Effector CD4-positive, alpha-beta T cell (primary cell): ENCODE data around the gene TMEM178B.

Experiments
- DNase-seq: peaks from one replicate; pipeline ENCODE4 v3.0.0-alpha.2; 2020

Gene TMEM178B

GRCh38 chr7:141481971-141482370 lies 408.1 kb downstream of the TMEM178B start:
- DNase-seq: no peak

- no peak for DNase-seq
These were observed 409.2 kb downstream of the TMEM178B start for GRCh38 chr7:141483044-141483443.

- no peak for DNase-seq
These were observed 411.0 kb downstream of the TMEM178B start for GRCh38 chr7:141484907-141485306.

DNA sequence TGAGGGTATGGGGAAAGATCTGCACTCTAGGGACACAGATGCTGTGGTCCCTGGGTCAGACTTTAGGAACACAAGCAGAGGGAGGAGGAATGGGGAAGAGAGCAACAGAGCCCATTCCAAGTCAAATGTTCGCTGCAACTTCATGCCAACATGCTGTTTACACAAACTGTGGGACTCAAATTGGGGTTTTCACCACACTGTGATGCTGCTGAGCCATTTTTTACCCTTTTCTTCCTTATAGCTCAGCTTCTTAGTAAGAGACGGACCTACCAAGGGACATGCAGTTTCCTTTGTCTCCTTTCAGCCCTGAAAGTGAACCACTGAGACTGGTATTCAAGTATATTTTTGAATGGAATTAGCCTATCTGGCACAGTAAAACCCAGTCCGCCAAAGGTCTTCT lies 413.1 kb downstream of the TMEM178B start:
- DNase-seq: no peak

DNA sequence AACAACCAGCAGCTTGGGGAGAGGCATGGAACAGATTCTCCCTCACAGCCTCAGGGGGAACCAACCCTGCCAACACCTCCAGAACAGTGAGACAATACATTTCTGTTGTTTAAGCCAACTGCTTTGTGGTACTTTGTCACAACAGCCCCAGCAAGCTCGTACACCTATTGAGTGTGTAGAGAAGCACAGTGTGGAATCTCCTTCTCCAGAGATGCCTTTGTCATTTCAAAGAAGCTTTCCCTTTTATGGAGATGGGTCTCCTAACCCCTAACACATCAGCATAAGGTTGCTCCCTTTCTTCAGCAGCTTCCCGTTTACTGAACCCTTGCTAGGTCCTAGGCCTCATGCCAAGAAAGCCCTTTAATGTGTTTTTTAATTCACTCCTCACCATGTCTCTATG lies 416.6 kb downstream of the TMEM178B start:
- no peak for DNase-seq

DNA sequence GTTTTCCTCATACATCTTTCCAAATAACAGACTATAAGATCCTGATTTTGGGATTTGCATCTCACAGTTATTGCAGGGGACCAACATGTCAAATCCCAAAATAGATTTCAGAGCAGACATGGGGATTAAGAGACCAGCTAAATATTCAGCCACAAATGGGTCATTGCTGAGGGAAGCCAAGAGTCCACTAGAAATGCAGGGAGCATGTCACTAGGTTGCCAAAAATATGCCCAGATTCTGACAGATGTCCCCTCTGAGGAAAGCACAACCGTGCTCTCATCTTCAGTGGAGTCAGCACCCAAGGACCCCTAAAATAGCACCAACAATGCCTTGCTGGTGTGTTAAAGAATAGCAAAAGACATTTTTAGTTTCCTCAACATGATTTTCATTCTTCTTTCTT lies 421.2 kb downstream of the TMEM178B start:
- DNase-seq: no peak

DNA sequence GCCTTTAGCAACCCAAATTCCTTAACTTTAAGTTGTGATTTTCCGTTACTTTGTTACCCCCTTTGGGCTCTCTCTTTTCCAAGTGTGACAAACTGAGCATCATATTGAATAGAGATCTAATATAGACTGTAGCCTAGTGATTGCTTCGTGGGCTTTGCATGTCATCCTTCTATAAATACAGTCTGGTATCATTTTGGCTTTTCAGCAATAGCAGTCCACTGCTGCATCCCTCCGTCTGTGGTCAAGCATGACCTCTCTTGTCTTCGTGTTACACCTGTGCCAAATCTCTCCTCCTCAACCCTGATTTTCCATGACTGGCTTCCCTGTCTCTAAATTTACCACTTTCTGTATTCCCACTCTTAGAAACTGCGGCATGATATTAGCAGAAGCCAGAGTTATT lies 423.5 kb downstream of the TMEM178B start:
- DNase-seq: no peak

DNA sequence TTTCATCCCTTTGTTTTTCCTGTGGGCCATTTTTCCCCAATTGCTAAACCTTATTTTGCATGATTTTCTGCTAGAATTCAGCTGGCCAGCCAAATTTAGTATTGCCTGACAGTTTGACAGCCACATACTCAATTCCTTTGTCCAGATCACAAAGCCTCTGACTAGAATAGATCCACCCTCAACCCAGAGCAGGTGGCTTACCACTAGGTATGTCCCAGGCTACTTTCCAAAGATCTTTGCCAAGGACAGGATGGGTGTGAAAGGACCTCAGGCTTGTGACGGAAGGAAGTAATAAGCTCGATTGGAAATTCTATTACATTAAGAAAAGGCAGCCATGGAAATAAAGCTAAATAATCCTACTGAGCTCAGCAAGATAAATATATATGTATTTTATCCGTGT lies 426.7 kb downstream of the TMEM178B start:
- no peak for DNase-seq

- DNase-seq: no peak
These were observed 427.6 kb downstream of the TMEM178B start for GRCh38 chr7:141501451-141501850.

- no peak for DNase-seq
These were observed 437.4 kb downstream of the TMEM178B start for GRCh38 chr7:141511316-141511675.

DNA sequence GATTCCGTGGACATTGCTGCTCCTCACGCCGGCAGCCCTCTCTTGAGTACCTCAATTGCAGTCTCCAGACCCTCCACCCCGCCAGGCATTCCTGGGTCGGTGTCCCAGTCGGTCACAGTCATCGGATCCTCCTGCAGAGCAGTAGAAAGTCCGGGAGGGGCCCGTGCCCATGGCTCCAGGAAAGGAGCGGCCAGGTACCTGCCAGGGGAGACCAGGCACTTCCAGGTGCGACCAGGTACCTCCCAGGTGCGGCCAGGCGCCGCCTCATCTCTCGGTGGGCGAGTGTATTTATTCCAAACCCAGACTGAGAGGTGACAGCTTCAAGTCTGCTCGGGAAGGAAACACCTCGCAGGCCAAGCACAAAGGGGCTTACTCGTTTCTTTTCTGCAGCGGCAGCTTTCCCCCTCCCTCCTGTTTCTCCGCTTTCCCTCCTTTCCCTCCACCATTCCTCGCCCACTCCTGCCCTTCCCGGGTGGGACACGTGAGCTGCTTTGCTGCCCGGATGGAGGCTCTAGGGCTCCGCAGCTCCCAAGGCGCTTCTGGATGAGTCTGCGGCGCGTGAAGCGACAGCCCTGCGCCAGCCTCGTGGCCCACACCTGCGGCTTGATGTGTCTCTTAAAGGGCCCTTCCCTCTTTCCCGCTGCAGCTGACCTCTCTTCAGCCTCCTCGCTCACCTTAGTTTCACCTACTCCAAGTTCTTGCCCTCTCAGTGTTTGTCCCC lies 438.0 kb downstream of the TMEM178B start:
- DNase-seq: no peak

DNA sequence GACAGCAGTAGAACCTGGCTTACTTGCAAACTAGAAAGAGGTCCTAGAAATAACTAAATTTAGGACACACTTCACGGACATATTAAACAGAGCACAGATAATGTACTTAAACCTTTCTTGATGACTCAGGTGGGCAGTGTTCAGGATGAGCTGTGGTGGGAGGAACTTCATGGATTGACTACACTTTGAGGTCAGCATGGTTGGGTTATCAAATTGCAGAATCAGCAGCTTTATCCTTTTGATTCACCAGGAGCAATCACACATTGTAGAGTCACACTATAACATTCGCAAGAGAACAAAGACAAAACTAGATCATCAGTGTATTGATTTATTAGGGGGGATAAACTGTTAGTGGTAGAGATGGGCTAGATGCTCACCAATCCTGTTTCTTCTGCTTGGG lies 438.7 kb downstream of the TMEM178B start:
- DNase-seq: no peak

- DNase-seq: no peak
These were observed 439.9 kb downstream of the TMEM178B start for GRCh38 chr7:141513720-141514119.

- no peak for DNase-seq
These were observed 442.1 kb downstream of the TMEM178B start for GRCh38 chr7:141515941-141516340.

DNA sequence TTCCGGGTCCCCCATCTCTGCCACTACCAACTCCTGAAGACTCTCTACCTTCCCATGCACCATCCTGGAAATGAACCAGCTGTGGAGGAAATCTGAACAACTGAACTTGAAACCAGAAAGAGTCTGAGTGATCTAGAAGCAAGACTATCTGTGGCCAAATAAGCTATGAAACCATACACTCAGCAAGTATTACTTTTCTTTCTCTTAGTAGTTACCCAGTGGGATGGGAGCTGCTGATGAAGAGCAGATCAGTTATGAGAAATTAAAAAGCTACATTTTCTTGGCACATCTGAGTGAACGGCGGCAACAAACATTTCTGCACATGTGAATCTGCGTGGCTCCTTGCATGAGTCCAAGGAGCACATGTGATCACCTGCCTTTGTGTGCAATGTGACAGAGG lies 445.8 kb downstream of the TMEM178B start:
- no peak for DNase-seq

- no peak for DNase-seq
These were observed 448.9 kb downstream of the TMEM178B start for GRCh38 chr7:141522657-141523342.

GRCh38 chr7:141525973-141526514 lies 452.2 kb downstream of the TMEM178B start:
- no peak for DNase-seq

DNA sequence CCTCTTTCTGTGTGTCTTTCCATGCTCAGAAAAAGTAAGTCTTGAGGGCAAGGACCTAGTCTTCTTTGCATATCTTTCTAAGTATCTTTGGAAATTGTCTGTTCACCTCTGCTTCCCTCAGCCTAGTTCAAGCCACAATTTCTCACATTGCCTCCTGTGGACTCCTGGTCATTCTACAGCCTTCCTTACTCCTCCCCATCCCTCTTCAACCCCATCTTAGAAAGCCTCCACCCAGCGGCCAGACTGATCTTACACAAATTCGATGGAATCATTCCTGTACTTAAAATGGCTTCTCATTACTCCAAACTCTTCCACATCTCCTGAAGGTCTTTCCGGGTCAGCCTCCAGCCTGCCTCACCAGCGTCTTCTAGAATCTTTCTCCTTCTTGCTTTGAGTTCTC lies 453.2 kb downstream of the TMEM178B start:
- DNase-seq: no peak

GRCh38 chr7:141528399-141528798 lies 454.5 kb downstream of the TMEM178B start:
- DNase-seq: no peak
